ENCODE data around the gene PARP2.
"Not testable (repeated sequence)": the region's sequence is repeated elsewhere in the genome, so short reads cannot be mapped to it uniquely, and the experiment has no call there.

Gene PARP2, protein sequence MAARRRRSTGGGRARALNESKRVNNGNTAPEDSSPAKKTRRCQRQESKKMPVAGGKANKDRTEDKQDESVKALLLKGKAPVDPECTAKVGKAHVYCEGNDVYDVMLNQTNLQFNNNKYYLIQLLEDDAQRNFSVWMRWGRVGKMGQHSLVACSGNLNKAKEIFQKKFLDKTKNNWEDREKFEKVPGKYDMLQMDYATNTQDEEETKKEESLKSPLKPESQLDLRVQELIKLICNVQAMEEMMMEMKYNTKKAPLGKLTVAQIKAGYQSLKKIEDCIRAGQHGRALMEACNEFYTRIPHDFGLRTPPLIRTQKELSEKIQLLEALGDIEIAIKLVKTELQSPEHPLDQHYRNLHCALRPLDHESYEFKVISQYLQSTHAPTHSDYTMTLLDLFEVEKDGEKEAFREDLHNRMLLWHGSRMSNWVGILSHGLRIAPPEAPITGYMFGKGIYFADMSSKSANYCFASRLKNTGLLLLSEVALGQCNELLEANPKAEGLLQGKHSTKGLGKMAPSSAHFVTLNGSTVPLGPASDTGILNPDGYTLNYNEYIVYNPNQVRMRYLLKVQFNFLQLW

DNA sequence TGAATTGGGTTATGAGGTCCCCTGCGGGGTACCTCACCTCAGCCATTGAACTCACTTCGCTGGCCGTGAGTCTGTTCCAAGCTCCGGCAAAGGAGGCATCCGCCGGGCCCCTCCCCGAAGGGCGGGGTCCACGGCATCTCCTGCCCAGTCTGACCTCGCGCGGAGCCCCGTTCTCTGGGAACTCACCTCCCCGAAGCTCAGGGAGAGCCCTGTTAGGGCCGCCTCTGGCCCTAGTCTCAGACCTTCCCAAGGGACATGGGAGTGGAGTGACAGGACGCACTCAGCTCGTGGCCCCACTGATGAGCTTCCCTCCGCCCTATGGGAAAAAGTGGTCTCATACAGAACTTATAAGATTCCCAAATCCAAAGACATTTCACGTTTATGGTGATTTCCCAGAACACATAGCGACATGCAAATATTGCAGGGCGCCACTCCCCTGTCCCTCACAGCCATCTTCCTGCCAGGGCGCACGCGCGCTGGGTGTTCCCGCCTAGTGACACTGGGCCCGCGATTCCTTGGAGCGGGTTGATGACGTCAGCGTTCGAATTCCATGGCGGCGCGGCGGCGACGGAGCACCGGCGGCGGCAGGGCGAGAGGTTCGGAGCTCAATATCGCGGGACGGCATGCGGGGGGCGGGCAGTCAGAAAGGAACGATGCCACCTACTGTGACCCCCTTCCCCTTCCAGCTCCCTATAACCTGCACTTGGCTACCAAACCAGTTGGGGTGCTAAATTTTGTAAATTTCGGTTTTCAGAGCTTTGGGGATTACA, at the start of gene PARP2:
PARP2 (plus strand) TSS at position 544 of the 770 bp plus-strand sequence; CDS start at position 551, 7 bp downstream.
- peak; percentile 84 for DNase-seq (ENCODE audit: low spot score)

DNA sequence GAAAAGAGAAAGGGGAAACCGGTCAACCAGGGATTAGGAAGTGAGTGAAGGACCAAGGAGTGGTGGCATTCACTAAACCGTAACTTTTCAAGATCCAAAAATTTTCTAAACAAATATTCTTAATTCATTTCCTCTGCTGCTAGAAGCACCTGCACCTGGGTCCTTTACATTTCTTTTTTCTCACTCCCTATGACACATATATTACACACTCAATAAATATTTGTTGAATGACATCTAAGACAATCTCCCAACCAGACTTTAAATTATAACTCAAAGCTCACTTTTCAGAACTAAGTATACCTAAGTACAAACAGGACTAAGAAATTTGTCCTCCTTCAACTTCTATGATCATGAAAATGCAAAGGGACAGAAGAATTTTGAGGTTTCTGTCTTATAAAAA, 48.8 kb upstream of the PARP2 start:
- no peak for DNase-seq (ENCODE audit: low spot score)

DNA sequence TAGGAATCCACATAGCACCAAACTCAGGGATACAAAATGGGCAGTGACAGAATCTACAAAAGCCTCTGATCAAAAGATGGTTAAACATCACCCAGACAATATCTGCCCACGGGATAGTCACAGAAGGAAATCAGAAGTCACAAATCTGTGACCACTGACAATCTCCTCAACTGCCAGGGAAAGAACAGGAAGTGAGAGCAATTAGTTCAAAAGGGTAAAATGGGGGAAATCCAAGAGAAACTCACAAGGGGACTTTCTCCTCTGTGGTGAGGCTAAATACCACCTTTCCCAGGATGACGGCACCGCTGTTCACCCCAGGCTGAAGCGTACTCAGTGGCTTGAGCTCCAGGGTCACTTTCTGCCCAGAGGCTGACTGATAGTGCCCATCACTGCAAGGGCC, 48.4 kb upstream of the PARP2 start:
- DNase-seq (ENCODE audit: low spot score) = no peak

DNA sequence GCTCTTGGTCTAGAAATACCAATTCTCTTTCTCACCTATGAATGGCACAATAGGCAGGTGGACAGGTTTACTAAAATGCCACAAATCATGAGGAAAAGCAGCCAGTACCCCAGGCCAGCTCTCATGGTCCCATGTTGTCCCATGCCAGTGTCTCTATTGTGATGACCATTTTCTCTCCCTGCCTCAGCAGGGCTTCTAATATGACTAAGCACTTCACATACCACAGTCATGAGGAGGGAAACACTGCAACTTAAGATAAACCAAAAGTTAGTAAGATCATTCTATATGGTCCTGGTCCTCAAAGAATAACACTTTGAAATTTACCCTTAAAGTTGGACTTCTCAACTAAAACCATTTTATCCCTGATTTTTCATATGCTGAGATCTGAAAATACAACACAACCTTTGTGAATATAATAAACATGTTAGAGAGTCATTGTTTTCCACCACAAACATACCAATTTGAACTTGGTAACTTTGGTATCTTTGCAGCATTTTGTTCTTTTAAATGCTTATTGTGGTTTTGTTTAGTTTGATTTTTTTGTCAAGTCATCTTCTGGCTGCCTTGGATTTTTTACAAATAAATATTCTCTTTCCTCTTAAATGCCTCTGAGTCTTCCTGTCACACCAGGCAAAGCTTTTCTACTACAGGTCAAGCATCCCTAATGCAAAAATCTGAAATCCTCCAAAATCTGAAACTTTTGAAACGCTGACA, 41.2 kb upstream of the PARP2 start:
- DNase-seq (ENCODE audit: low spot score) = no peak

DNA sequence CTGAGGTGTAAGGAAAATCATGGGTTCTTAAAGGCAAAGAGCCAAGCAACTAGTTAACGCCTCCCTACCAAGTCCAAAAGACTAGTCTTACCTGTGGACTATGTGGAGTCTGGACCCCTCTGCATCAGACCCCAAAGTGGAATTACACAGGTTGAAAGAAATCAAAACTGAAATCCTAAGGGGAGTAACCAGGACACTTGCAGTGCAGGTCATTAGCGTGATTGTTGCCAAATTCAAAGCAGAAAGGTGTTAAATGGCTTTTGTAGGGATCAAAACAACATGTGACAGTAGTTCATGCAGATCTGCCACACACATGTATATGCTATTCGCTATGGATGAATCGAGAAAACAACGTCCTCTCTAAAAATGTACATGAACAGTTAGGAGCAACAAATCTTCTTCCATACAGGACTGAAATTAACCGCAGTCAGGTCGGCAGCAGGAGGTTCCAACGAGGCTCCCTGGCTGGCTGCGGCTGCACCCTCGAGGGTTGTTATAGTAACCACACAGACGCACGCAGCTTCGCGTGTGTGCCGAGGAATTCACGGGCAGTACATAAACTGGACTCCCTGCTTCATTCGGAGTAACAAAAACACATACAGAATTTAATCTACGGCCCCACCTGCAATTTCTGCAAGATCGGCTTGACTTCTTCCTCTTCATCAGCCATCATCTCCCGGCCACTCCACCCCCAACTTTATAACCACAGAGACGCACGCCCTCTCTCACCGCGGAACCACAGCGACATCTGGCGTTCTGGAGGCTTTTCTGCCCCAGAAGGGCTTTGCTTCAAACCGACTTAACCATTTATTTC, 38.0 kb upstream of the PARP2 start, which contains the start of gene TTC5:
TTC5 (minus strand) TSS at position 687 of the 814 bp plus-strand sequence; CDS start at position 673, 14 bp downstream.
- peak; percentile 83 for DNase-seq (ENCODE audit: low spot score)

DNA sequence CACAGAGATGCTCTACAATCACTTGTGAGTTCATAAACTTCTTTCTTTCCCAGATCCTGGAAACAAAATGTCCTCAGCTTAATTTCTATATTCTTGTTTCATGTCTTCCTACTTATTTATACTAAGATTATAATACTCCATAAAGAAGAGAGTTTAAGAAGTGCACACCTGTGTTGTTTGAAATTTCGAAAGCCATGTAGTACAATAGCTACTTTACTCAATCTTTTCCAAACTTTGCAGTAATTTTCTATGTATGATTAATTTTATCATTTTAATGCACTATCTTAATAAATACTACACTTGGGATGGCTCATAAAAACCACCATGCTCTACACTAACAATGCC, 37.4 kb upstream of the PARP2 start:
- DNase-seq (ENCODE audit: low spot score) = no peak

DNA sequence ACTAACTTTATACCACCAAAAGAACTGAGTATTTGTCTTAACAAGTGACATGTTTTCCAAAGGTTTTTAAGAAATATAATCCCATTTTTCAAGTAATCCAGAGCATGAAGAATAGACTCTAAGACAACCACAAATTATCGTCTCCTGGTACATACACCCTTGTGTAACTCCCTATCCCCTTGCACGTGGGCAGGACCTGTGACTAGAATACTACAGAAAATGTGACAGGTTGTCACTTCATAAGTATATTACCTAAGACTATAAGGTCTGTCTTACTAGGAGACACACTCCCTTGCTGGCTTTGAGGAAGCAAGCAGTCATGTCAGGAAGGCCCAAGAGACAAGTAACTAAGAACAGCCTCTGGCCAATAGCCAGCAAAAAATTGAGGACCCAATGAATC, 29.4 kb upstream of the PARP2 start:
- no peak for DNase-seq (ENCODE audit: low spot score)

DNA sequence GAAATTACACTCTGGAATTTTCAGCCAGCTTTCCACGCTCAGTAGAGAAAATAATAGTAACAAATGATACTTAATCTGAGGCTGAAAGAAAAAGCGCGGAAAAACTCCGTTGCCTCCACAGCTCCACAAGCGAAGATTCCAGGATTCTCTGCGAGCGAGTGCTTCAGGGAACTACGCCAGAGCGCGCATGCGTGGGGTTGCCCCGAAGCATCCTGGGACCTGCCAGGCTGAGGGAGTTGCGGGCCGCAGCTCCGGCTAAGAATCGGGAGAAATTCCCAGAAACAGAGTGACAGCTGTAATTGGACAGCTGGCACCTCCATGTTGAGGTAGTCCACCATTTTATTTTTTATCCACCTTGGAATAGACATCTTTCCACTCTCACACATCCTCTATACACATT, 25.7 kb upstream of the PARP2 start:
- no peak for DNase-seq (ENCODE audit: low spot score)

DNA sequence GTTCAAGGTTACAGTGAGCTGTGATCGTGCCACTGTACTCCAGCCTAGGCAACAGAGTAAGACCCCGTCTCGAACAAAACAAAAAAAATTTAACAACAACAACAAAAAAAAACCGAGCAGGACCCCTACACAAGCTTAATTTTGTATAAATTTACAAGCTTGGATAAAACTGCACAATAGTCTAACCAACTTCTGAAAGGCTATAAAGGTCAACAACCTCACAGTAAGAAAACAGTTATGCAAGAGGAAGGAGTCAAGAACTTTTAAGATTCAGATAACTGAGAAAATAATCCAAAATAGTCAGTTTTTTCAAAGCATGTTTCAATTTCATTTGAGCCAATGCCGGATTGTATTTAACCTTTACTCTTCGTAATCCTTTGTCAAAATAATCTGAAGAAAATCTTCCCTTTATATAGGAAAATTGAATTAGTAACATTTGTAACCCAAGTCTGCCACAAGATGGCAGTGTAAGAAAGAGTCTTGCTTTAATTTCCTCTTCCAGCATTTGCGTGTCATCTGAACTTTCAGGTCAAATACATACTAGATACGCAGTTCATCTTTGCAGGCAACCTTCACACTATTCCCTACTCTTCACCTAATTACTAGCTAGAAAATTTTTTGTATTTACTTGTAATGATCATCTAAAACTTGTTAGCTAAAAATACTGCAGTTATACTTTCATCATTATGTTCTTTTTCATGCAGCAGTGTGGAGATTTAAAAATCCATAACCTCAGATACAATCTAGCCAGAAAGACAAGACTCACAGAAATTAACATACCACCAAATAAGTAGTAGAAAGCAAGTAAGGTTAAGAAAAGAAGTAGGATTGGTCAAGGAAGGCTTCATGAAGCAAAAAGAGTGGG, 16.2 kb upstream of the PARP2 start:
- DNase-seq (ENCODE audit: low spot score) = peak; percentile 39

DNA sequence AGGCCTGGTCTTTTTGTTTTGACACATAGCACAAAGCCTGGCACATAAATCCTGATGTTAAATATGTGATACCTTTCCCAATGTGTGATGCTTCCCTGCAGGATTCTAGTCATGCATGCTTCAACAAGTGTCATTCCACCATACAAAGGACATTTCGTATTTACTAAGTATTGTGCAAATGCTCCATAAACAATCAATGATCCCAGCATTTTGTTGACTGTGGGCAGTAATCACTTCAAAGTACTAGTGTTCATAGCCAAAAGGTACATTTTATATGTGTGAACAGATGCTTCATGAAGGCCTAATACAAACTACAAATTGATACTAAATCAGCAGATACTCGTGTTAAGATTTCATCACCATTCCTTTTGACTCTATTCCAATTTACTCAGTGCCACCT, 14.7 kb upstream of the PARP2 start:
- DNase-seq (ENCODE audit: low spot score) = no peak

DNA sequence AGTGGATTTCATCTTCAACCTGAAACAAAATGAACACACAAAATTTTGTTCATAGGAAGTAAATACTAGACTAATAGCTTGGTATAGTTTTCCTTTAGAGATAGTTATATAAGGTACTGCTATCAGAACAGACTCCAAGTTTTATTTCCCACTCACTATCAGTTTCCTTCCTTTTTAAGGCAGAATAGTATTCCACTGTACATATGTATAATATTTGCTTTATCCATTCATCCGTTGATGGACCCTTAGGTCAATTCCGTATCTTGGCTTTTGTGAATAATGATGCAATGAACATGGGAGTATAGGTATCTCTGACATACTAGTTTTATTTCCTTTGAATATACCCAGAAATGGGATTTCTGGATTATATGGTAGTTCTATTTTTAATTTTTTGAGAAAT, 14.1 kb upstream of the PARP2 start:
- no peak for DNase-seq (ENCODE audit: low spot score)

DNA sequence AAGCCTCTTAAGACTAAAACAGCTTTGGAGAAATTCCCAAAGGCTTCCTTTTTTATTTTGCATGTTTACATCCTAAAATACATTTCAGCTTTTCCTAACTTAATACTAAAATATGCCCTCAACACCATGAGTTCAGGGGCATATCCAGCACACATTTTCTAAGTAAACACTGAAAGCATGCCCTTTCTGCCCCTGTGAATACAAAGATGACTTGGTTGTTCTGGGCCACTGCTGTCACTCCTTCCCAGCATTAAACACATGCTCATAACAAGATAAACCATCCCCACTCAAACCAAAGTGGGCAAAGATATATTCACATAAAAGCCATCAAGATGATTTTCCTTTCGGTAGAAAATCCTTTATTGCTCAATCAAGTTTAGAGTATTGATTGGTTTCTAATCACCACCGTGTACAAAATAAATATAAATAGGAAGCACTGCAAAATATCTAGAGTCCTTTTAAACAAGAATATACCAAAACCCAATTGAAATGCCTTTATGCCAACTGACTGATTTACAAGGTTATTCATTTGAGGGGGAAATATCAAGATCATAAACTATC, 12.3 kb upstream of the PARP2 start:
- no peak for DNase-seq (ENCODE audit: low spot score)

DNA sequence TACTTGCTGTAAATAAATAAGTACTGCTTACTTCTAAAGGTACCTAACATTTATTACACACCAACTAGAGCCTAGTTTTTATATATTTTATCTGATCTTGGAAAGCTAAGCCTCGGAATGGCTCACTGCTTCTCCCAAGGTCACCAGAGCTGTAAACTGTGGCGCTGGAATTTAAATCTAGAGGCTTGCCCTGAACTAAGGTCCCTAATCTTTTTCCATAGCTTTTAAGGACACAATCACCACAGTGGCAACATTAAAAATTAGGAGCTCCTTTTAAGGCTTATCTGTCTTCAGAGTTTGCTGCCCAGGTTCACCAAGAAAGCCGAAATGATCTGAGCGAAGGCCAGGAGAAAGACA, 11.0 kb upstream of the PARP2 start:
- DNase-seq (ENCODE audit: low spot score) = no peak

DNA sequence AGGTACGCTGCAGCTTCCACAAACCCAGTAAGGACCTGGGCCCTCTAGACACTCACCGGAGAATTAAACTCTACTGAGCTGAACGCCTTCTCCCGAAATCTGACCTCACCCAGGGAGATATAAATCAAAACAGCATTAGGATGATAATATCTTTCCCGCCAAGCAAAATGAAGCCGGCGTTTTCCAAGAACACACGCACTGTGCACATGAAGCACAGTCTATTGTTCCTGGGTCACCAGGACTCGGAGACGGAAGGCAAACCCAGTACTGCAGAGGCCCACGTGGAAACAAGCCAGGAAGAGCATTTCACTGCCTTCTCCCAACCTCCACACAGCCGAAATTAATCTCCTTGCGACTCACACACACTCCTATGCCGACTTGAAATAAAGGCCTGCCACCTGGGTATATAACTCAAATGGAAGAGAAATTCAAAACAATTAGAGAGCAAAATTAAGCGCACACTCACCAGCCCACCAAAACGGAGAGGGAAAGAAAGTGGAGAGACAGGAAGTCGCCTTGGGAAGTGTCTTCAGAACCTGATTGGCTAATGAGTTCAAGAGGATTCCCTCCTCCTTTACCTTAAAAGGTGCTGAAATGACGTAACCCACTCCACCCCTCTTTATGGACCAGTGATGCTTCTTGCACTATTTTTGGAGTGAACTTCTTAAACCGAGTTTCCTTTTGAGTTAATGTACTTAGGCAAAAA, 10.5 kb upstream of the PARP2 start, which contains the start of gene CCNB1IP1:
CCNB1IP1 (minus strand) TSS at position 492 of the 706 bp plus-strand sequence. CDS start 16,756 bp downstream, outside the sequence.
- peak; percentile 71 for DNase-seq (ENCODE audit: low spot score)

DNA sequence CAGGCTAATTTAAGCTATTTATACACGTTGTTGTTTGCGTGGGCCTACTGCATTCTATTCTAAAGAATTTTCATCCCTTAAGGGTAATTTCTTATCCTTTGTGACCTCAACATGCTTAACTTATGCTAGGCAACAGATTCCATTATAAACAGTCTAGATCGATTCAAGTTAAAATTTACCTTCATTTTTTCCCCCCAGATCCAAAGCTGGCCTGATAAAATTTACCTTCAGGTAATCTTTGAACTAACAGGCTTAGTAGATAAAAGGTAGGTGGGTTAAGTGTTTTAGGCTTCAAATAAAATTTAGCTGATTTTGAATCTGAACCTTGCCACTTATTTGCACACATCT, 10.0 kb upstream of the PARP2 start:
- DNase-seq (ENCODE audit: low spot score) = no peak

DNA sequence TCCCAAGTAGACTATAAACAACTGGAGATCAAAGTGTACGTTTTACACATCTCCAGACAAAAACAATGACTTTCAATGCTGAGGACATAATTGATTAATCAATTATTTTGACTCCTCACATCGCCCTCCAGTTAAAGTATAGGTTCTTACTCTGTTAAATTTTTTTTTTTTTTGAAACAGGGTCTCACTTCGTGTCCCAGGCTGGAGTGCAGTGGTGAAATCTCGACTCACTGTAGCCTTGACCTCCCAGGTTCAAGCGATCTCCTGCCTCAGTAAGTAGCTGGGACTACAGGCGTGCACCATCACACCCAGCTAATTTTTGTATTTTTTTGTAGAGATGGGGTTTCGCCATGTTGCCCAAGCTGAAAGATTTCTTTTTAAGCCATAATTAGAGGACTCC, 9.4 kb upstream of the PARP2 start:
- no peak for DNase-seq (ENCODE audit: low spot score)

DNA sequence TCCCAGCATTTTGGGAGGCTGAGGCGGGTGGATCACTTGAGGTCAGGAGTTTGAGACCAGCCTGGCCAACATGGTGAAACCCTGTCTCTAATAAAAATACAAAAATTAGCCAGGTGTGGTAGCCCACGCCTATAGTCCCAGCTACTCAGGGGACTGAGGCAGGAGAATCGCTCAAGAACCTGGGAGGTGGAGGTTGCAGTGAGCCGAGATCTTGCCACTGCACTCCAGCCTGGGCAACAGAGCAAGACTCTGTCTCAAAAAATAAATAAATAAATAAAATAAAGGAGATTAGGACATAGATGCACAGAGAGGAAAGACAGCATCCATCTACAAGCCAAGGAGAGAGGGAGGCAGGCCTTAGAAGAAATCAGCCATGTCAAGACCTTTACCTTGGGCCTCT, 2.4 kb upstream of the PARP2 start:
- not testable (repeated sequence) for DNase-seq (ENCODE audit: low spot score)

DNA sequence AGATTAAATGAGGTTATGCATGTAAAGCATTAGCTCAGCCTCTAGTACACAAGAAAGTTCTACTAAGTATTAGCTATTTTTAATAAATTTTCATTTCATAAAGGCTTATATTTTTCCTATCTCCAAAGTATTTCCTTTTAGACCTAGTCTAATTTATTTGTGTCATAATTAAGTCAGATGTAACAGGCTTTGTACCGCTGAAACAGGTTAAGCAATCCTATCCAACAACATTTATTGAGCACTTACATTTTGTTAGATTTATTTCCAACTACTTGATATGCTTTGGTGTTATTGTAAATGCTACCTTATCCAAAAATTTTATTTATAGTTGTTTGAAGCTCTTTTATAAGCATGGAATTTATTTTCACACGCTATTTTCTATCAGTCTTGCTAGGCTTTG, 1.8 kb upstream of the PARP2 start:
- DNase-seq (ENCODE audit: low spot score) = no peak

DNA sequence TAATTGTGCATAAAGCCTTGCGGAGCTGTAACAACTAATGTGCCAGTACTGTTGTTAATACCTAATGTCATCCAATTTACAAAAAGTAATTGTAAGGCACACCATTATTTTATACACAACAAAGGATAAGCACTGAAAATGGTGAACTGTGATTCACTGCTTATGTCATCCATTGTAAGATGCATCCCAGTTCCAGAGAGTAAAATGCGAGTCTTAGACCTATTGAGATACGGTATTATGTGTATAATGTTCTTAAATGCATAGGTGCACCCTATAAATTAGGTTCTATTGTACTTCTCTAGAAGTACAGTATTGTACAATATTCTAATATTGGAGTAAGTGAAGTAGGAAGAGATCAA, 406 bp downstream of the PARP2 start:
- no peak for DNase-seq (ENCODE audit: low spot score)

DNA sequence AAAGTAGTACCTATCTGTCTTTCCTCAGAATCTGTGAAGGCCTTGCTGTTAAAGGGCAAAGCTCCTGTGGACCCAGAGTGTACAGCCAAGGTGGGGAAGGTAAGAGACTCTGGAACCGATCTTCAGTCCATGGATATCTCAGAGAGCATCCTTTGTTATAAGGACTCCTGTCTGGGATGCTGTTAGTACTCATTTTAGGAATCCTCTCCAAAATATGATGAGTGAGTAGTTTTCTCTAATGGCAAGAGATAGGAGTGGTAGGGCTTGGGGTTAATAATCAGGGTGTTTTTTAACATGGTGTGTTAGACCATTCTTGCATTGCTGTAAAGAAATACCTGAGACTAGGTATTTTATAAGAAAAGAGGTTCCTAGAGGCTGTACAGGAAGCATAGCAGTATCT, 1.9 kb downstream of the PARP2 start:
- DNase-seq (ENCODE audit: low spot score) = no peak
